Germinal center (tissue), 1 donor: ENCODE data around the gene AMIGO1.
"Not testable (repeated sequence)": the region's sequence is repeated elsewhere in the genome, so short reads cannot be mapped to it uniquely, and the experiment has no call there.

ENCODE experiments used
- DNase-seq: peaks from one replicate; pipeline ENCODE4 v3.0.0; 2012; ENCODE audit warnings: mixed read lengths, low spot score

Gene AMIGO1

GRCh38 chr1:109483672-109484518 is 25.6 kb downstream of the AMIGO1 start, which contains the start of gene ATXN7L2:
ATXN7L2 (plus strand) TSS chr1:109483905; CDS start chr1:109483954, 49 bp downstream.
- DNase-seq, result peak; percentile 100

GRCh38 chr1:109482791-109483671 is 26.5 kb downstream of the AMIGO1 start:
- DNase-seq, result peak; percentile 62

- DNase-seq, result no peak
Observed at GRCh38 chr1:109482242-109482641, 27.3 kb downstream of the AMIGO1 start.

GRCh38 chr1:109481646-109482045 is 27.9 kb downstream of the AMIGO1 start:
- DNase-seq, result no peak

GRCh38 chr1:109479901-109480300 is 29.6 kb downstream of the AMIGO1 start:
- no peak for DNase-seq

- DNase-seq, result no peak
Observed at GRCh38 chr1:109479311-109479710, 30.2 kb downstream of the AMIGO1 start.

GRCh38 chr1:109478806-109479205 is 30.7 kb downstream of the AMIGO1 start:
- no peak for DNase-seq

GRCh38 chr1:109477821-109478220 is 31.7 kb downstream of the AMIGO1 start:
- DNase-seq, result no peak

GRCh38 chr1:109476825-109477224 is 32.7 kb downstream of the AMIGO1 start:
- DNase-seq, result no peak

GRCh38 chr1:109475261-109475660 is 34.3 kb downstream of the AMIGO1 start:
- no peak for DNase-seq

GRCh38 chr1:109474697-109475096 is 34.8 kb downstream of the AMIGO1 start:
- DNase-seq, result no peak

- not testable (repeated sequence) for DNase-seq
Observed at GRCh38 chr1:109473284-109474057, 36.1 kb downstream of the AMIGO1 start.

GRCh38 chr1:109472779-109473178 is 36.7 kb downstream of the AMIGO1 start:
- no peak for DNase-seq

GRCh38 chr1:109470245-109470644 is 39.3 kb downstream of the AMIGO1 start:
- DNase-seq, result no peak

- no peak for DNase-seq
Observed at GRCh38 chr1:109468903-109469302, 40.6 kb downstream of the AMIGO1 start.

GRCh38 chr1:109468061-109468460 is 41.5 kb downstream of the AMIGO1 start:
- DNase-seq, result no peak

GRCh38 chr1:109467301-109467777 is 42.2 kb downstream of the AMIGO1 start:
- DNase-seq, result no peak

- no peak for DNase-seq
Observed at GRCh38 chr1:109466452-109467300, 42.9 kb downstream of the AMIGO1 start, which contains the start of gene SYPL2. SYPL2 (plus strand) TSS chr1:109466546; CDS start chr1:109466844, 298 bp downstream.

- DNase-seq, result no peak
Observed at GRCh38 chr1:109466125-109466451, 43.4 kb downstream of the AMIGO1 start.

- no peak for DNase-seq
Observed at GRCh38 chr1:109457819-109458218, 51.7 kb downstream of the AMIGO1 start.
